GM21381 (cell line): Measurements from ENCODE around the gene DHRSX.
"Not testable (repeated sequence)": the region's sequence is repeated elsewhere in the genome, so short reads cannot be mapped to it uniquely, and the experiment has no call there.

Experiments
- ATAC-seq: cut with Tn5 transposase; IDR thresholded peaks from one replicate; pipeline ENCODE4 v1.9.1; 2021; ENCODE audit warnings: mild to moderate bottlenecking, moderate library complexity; ENCODE audit not compliant: unreplicated experiment

Gene DHRSX

DNA sequence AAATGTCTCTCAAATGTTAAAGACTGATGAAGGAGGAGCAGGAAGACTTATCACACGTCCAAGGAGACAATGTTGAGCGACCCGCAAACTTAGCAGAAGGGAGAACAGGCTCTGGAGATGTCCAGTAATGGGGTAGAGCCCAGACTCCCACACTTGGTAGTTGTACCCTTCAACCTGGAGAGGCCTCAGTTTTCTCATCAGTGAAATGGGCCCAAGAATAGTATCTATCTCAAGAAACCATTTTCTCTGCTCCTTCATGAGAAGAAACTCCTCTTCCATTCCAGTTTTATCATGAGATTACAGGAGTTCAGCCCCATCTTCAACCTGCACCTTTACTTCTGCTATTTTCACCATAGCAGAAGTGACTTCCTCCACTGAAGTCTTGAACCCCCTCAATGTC, 169.9 kb downstream of the DHRSX start:
- no peak for ATAC-seq

DNA sequence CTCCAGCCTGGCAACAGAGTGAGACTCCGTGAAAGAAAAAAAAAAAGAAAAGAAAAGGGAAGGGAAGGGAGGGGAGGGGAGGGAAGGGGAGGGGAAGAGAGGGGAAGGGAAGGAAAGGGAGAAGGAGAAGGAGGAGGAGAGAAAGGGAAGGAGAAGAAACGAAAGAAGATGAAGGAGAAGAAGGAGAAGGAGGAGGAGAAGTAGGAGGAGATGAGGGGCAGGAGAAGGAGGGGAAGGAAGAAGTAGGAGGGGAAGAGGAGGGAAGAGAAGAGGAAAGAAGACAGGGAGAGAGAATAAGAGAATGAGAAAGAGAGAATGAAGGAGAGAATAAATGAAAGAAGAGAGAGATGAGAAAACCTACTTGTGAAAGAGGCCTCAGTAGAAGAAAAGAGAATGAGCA, 170.3 kb downstream of the DHRSX start:
- ATAC-seq = no peak

DNA sequence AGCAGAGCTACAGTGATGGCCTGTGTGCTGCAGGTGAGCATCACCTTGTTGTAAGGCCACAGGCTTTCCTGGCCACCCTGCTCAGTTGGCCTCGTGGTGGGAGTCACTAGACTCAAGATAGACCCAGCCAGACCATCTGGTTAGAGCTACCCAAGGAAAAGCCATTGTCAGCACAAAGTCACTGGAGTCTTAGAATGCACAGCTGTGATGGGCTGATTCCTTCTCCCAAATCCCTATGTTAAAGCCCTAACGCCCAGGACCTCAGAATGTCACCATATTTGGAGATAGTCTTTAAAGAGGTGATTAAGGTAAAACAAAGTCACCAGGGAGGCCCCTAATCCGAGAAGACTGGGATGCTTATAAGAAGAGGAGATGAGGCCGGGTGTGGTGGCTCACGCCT, 173.4 kb downstream of the DHRSX start:
- ATAC-seq = no peak

DNA sequence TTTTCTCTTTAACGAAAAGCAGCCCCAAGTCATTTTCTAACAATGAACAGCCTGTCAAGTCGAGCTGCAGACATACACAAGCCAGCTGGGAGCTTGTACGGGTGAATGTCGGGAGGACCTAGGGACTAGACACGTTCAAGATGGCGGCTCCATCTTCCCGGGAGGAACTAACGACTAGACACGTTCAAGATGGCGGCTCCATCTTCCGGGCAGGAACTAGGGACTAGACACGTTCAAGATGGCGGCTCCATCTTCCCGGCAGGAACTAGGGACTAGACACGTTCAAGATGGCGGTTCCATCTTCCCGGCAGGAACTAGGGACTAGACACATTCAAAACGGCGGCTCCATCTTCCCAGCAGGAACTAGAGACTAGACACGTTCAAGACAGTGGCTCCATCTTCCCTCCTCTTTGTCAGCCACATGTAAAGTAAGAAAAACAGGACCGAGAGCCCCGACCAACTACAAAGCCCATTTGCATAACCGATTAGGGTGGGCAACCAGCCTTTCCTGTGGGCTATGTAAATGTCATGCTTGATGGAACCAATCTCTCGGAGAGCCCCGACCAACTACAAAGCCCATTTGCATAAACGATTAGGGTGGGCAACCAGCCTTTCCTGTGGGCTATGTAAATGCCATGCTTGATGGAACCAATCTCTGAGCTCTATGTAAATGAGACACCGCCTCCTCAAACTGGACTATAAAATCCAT, 175.5 kb downstream of the DHRSX start:
- ATAC-seq = no peak

DNA sequence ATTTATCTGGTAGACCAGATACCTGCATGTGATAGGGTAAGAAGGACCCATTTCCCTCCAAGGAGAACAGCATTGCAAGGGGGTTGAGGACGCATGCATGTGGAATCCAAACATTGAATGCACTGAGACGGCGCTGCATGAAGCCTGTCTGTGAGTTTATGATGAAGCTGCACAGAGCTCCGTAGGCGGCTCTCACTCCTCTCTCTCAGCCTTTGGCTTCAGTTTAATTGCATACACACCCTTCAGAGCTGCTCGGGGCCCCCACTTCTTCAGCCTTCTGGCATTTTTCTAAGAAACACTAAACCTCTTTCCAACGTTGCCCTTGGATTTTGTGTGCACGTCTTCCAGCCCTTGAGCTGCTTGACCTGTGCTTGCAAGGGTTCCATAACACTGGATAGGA, 176.6 kb downstream of the DHRSX start:
- no peak for ATAC-seq

DNA sequence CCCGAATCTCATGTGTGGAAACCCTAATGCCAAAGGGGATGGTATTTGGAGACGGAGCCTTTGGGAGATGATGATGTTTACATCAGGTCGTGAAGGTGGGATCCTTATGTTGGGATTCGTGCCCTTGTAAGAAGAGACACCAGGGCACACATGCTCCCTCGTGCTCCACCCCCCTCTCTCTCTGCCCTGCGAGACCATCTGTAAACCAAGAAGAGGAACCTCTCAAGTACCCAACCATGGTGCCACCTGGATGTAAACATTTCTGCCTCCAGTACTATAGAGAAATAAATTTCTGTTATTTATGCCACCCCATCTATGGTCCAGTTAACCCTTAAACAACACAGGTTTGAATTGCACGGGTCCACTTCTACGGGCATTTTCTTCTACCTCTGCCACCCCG, 179.4 kb downstream of the DHRSX start:
- ATAC-seq = no peak

DNA sequence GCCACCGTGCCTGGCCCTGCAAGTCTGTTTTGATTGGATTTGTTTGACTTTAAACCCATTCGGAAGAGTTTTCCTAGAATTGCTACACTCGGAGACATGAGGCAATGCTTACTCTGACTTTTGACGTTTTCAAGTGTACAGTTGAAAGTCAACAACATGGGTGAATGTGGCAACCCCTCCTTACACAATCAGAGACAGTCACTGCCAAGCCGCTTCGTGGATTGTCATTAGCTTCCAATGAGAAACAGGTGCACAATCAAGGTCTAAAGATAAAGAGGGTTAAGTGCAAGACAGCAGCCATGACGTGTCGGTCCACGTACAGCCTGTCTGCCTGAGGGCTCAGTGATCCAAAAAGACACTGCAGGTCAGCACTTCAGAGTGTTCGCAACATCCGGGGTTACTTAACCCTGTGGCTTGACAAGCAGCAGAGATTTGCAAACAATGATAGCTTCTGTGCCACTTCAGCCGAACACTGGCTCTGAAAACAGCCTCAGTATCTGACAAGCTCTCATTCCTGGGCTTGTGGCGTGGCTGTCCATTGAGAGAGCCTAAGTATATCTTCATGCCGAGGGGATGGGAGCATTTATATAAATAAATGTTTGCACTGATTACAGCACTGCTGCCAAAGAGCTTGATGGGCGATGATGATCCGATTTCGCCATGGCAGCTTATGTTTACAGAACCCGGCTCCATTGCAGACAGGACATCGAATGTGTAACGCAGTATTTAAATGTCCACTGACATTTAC, 180.0 kb downstream of the DHRSX start:
- no peak for ATAC-seq

DNA sequence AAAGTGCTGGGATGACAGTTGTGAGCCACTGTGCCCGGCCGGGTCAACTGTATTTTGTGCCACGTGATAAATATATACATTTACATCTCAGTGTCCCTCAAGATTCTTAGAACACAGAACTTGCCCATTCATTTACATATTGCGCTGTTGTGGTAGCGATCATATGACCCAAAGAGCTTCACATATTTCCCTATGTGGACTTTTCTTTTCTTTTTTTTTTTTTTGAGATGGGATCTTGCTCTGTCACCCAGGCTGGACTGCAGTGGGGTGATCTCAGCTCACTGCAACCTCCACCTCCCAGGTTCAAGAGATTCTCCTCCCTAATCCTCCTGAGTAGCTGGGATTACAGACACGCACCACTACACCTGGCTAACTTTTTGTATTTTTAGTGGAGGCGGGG, 180.7 kb downstream of the DHRSX start:
- ATAC-seq = no peak

DNA sequence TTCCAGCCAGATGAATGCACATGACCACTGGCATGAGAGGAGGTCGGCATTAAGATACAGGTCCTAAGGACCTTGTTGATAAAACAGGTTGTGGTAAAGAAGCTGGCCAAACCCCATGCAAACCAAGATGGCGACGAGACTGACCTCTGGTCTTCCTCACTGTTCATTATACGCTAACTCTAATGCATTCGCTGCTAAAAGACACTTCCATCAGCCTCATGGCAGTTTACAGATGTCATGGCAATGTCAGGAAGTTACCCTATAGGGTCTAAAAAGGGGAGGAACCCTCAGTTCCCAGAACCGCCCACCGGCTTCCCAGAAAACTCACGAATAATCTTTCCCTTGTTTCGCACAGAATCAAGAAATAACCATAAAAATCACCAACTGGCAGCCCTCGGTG, 182.4 kb downstream of the DHRSX start:
- no peak for ATAC-seq

DNA sequence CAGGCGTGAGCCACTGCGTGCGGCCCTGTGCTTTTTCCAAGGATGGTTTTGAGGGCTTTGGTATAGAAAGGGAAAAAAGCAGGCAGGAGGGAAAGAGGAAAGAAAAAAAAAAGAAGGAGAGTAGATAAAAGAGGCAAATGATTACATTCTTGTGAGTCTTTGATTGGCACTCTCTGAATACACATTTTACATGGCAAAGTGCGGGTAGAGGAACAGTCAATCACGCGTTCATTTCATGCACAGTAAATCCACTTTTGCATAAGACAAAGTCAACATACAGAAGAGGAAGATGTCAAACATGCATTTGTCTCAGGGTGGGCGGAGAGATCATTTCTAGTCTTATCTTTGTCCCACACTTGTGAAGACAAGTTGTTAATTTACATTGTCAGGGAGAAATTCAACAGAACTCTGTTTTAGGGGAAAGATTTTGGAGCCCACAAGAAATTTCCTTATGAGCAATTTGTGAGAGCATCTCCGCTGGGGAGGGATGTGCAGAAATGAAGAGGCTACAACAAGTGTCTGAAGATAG, 183.2 kb downstream of the DHRSX start:
- ATAC-seq = no peak

DNA sequence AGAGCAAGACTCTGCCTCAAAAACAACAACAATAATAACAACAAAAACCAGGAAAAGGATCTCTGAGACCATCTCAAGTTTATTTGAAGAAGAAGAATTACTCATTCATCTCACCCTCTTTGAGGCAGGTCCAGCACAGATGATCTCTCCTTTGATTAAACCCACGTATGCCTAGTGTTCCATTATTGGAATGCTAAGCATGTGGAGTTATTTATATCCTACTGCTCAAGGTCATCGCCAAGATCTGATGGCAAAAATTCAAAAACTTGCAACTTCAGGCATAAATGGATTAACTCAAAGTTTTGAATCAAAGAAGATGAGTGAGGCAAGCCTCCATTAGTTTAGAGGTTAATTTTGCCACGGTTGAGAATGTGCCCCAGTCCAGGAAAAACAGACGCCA, 184.2 kb downstream of the DHRSX start:
- ATAC-seq = no peak

DNA sequence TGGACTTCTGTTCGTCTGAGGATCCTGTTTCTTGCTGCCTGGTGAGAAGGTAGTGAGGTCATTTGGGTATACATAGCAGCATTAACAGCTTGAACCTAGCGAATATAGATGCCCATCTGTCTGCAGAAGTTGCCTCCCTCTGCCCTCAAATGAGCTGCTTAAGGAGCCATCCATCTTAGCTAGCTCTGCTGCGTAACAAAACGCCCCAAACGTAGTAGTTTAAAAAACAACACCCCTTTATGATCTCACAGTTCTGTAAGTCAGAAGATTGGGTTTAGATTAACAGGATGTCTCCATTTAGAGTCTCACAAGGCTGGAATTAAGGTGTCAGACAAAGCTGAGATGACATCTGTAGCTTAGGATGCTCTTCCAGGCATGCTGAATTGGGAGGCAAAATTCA, 185.3 kb downstream of the DHRSX start:
- no peak for ATAC-seq

DNA sequence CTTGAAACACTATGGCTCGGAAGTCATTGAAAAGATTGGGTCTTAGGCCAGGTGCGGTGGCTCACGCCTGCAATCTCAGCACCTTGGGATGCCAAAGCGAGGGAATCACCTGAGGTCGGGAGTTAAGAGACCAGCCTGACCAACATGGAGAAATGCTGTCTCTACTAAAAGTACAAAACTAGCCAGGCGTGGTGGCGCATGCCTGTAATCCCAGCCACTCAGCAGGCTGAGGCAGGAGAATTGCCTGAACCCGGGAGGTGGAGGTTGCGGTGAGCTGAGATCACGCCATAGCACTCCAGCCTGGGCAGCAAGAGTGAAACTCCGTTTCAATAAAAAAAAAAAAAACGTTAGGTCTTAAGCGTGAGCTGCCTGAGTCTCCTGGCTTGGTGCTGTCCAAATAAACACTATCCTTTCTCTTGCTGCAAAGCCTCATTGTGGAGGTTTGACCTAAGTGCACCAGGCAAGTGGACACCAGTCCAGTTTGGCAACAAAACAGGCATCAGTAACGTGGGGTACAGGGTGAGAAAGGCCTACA, 185.9 kb downstream of the DHRSX start:
- ATAC-seq = no peak

DNA sequence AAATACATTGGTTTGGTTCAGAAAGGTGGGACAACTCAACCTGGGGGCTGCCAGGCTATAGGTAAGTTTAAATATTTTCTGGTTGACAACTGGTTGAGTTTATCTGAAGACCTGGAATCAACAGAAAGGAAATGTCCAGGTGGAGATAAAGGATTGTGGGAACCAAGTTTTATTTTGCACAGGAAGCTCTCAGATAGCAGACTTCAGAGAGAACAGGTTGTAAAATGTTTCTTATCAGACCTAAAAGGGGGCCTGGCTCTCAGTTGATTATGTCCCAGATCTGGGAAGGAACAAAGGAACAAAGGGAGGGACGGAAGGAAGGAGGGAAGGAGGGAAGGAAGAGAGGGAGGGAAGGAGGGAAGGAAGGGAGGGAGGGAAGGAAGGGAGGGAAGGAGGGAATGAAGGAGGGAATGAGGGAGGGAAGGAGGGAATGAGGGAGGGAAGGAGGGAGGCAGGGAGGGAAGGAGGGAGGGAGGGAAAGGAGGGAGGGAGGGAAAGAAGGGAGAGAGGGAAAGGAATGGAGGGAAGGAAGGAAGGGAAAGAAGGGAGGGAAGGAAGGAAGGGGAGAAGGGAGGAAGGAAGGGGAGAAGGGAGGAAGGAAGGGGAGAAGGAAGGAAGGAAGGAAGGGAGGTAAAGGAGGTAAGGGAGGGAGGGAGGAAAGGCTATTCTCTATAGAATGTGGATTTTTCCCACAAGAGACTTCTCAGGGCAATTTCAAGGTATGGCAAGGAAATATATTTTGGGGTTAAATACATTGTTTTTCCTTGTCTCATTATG, 186.7 kb downstream of the DHRSX start:
- ATAC-seq = no peak

DNA sequence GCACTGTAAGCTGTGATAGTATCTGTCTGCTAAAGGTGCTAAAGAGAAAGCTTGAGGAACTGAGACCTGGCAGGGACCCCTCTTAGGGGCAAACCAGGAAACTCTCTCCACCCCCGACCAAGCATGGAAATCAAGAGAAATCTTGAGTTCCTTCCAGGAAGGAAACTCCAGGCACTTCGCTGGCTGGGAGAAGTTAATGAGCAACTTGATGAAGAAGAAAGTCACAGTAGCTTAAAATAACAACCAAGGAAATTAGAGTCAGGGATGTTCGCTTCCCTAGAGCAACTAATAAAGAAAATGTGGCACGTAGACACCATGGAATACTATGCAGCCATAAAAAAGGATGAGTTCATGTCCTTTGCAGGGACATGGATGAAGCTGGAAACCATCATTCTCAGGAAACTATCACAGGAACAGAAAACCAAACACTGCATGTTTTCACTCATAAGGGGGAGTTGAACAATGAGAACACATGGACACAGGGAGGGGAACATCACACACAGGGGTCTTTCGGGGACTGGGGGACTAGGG, 188.7 kb downstream of the DHRSX start:
- not testable (repeated sequence) for ATAC-seq

DNA sequence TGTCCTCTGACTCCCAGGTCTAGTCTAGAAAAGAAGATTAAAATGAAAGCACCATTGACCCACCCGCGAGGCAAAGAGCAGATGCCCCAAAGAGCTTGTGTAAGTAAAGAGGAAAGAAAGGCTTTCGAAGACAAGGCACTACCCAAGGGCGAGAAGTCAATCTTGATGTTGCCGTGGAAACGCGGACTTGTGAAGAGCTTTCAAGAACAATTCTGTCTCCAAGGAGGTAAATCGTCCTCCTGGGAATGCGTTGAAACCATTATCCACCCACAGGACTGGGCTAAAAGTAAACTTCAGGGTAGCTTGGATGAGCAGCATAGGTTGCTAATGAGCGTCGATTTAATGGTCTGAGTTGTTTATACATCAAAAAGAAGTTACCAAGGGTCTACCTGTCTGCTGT, 189.3 kb downstream of the DHRSX start:
- no peak for ATAC-seq

DNA sequence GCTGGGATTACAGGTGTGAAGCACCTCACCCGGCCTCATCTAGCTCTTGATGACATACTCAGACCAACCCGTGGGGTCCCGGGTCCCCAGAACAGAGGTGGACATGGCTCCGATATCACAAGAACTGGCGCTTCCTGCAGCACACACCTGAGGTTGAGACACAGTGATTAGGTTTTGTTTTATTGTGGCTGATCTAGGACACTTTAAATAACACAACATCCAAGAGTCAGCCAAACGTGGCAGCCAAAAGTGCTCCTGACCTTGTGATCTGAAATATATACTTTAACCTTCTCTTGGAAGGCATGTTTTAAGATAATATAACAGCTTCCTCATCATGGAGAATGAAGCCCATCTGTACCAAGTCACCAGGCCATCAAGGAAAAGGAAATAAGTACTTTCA, 198.9 kb downstream of the DHRSX start:
- ATAC-seq = no peak

DNA sequence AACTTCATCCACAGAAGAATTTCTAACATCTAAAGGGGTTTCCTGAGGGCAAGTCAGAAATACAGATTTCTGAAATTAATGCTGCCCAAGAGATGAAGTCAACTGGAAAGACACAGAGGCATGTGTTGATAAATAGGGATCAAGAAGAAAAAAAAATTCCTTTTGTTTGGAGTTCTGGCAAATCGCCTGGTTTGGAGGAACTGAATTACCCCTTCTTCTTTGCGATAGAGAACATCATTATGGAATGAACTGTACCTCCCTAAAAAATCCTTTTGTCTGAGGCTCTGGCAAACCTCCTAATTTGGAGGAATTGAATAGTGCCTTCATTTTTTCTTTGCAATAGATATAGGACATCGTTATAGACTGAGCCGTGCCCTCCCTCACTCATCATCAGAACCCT, 200.9 kb downstream of the DHRSX start:
- ATAC-seq = no peak

DNA sequence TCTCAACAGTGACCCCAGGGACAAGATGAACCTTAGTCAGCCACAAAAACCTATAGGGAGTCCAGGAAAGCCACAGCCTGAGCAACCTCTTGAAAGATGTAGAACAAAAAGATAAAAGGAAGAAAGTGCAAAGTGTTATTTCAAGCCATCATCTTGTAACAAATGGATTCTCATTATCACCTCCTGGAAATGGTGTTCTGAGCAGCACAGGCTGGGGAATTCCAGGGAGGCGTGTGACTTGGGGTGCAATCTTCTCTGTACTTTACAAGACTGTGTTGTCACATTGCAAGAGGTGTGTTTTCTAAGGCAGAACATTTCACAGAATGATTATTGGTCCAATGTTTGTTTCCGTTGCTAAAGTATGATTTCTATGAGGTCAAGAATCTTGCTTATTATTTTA, 214.0 kb downstream of the DHRSX start:
- no peak for ATAC-seq

DNA sequence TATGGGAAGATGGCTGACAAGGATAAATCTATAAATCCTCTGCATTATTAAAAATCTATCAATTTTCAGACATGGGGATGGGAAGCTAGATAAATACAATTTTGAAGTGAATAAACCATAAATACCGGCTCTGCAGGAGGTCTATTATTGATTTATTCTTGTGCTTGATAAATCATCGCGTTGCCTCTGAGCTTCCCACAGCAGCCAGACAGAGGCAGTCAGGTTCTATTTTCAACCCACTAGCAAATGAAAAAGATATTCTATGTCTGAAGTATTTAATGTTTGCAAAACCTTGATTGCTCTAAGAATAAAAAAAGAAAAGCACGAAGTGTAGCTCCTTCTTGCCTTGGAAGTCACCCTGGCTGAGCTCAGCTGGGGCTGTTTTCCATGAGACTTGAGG, 216.2 kb downstream of the DHRSX start:
- no peak for ATAC-seq

DNA sequence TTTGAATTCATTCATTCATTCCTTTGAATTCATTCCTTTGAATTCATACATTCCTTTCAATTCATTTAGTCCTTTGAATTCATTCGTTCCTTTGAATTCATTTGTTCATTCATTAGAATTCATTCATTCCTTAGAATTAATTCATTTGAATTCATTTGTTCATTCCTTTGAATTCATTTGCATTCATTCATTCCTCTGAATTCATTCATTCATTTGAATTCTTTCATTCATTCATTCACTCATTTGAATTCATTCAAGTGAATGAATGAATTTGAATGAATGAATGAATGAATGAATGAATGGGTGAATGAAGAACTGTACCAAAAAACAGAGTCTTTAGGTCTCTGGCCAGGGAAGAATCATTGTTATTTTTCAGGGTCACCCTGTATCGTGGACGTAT, 216.6 kb downstream of the DHRSX start:
- ATAC-seq = no peak
